HepG2 (cell line): ENCODE data around the gene HID1. TPM values are rescaled to one million over a fixed set of nuclear protein-coding genes. Genes with fewer than 3 reads are reported as not detected.

Experiments used
- DNMT3B ChIP-seq: conservative IDR thresholded peaks from 2 replicates; pipeline ENCODE4 v1.6.1; 2016; ENCODE audit warnings: missing biosample characterization, control low read depth
- ELF4 ChIP-seq: sonication (generic); formaldehyde crosslinking; IDR thresholded peaks from 2 replicates; pipeline ENCODE4 v1.5.0; 2020; ENCODE audit warnings: missing genetic modification reagents, mild to moderate bottlenecking, moderate library complexity, borderline replicate concordance
- GPN1 ChIP-seq: sonication (generic); formaldehyde crosslinking; IDR thresholded peaks from 2 replicates; pipeline ENCODE4 v1.5.1; 2020; ENCODE audit warnings: missing genetic modification reagents, borderline replicate concordance
- MEF2D ChIP-seq: sonication (generic); formaldehyde crosslinking; IDR thresholded peaks from 2 replicates; pipeline ENCODE4 v1.5.1; 2020; ENCODE audit warnings: mild to moderate bottlenecking, missing genetic modification reagents
- NR2C2 ChIP-seq: sonication (generic); formaldehyde crosslinking; IDR thresholded peaks from 2 replicates; pipeline ENCODE4 v1.4.0; 2020; ENCODE audit warnings: missing genetic modification reagents, mild to moderate bottlenecking, moderate library complexity, borderline replicate concordance
- PCBP1 ChIP-seq: fragments of 200-400 bp; formaldehyde crosslinking; IDR thresholded peaks from 2 replicates; pipeline ENCODE4 v1.6.1; 2017; ENCODE audit warnings: mild to moderate bottlenecking, low read depth, low read length, borderline replicate concordance
- POLR2A ChIP-seq, 2 experiments: IDR thresholded peaks; 2 replicates each; pipeline ENCODE4 v1.6.1; 2011; ENCODE audit warnings: low read depth in 2 of 2, low read length in 2 of 2, mild to moderate bottlenecking in 1 of 2, moderate library complexity in 1 of 2; ENCODE audit not compliant: insufficient read depth in 1 of 2
- RBM39 ChIP-seq: fragments of 200-400 bp; formaldehyde crosslinking; IDR thresholded peaks from one replicate; pipeline ENCODE4 v1.6.1; 2018; ENCODE audit warnings: antibody characterized with exemption, mild to moderate bottlenecking, low read depth, low read length; ENCODE audit not compliant: poor library complexity, severe bottlenecking
- RNF2 ChIP-seq: fragments of 450-650 bp; conservative IDR thresholded peaks from 2 replicates; pipeline ENCODE4 v1.6.1; 2016; ENCODE audit warnings: low read depth
- SAP130 ChIP-seq: IDR thresholded peaks from 2 replicates; pipeline ENCODE4 v1.6.1; 2016; ENCODE audit warnings: low read depth
- THYN1 ChIP-seq: sonication (generic); formaldehyde crosslinking; IDR thresholded peaks from 2 replicates; pipeline ENCODE4 v1.8.1; 2023; ENCODE audit warnings: low read depth, mild to moderate bottlenecking, moderate library complexity, missing genetic modification reagents, borderline replicate concordance
- TOE1 ChIP-seq: sonication (generic); formaldehyde crosslinking; IDR thresholded peaks from 2 replicates; pipeline ENCODE4 v1.4.0; 2020; ENCODE audit warnings: mild to moderate bottlenecking, missing genetic modification reagents
- ZNF234 ChIP-seq: sonication (generic); formaldehyde crosslinking; conservative IDR thresholded peaks from 2 replicates; pipeline ENCODE4 v1.5.1; 2020; ENCODE audit warnings: mild to moderate bottlenecking, missing genetic modification reagents
- ZNF335 ChIP-seq: sonication (generic); formaldehyde crosslinking; IDR thresholded peaks from 2 replicates; pipeline ENCODE4 v1.4.0; 2020; ENCODE audit warnings: missing genetic modification reagents
- polyA plus RNA-seq, 8 experiments: library from polyadenylated mRNA; depleted of rRNA in 3 of 8; stranded (reverse) in 7 of 8; unstranded in 1 of 8; fragments of >200 nt; fragmentation: Illumina TruSeq in 4 of 8; extraction: Trizol in 4 of 8; gene quantifications; 2 replicates each; pipeline versions ENCODE4 v1.2.1 to v1.2.3, GENCODE V29; 2011 to 2016; ENCODE audit warnings: low read depth in 4 of 8, missing spikeins in 1 of 8, mixed read lengths in 1 of 8; ENCODE audit not compliant: insufficient read depth in 1 of 8
- total RNA-seq, 5 experiments: library from RNA; depleted of rRNA; stranded (reverse); fragments of >200 nt; fragmentation: Illumina TruSeq; extraction: Trizol; gene quantifications; 2 replicates each; pipeline ENCODE4 v1.2.3, GENCODE V29; 2016; ENCODE audit warnings: low read depth in 1 of 5
- TF ChIP-seq, protein P1 (sequence below): sonication (generic); formaldehyde crosslinking; IDR thresholded peaks from 2 replicates; pipeline ENCODE4 v1.5.1; 2020; ENCODE audit warnings: missing genetic modification reagents, mild to moderate bottlenecking, borderline replicate concordance
- TF ChIP-seq, protein P2 (sequence below): sonication (generic); formaldehyde crosslinking; IDR thresholded peaks from 2 replicates; pipeline ENCODE4 v1.4.0; 2020; ENCODE audit warnings: missing genetic modification reagents, borderline replicate concordance
- TF ChIP-seq, protein P3 (sequence below): sonication (generic); formaldehyde crosslinking; IDR thresholded peaks from 2 replicates; pipeline ENCODE4 v1.4.0; 2020; ENCODE audit warnings: missing genetic modification reagents
- TF ChIP-seq, protein P4 (sequence below): sonication (generic); formaldehyde crosslinking; IDR thresholded peaks from 2 replicates; pipeline ENCODE4 v1.9.0; 2022; ENCODE audit warnings: low read depth, missing genetic modification reagents

The HID1 gene
- total and polyA plus RNA-seq, 2 of the 13 experiments (the other 11 are each of a cell fraction or from before 2014, with no cell fraction given) = 2.1 to 10.6 TPM

DNA sequence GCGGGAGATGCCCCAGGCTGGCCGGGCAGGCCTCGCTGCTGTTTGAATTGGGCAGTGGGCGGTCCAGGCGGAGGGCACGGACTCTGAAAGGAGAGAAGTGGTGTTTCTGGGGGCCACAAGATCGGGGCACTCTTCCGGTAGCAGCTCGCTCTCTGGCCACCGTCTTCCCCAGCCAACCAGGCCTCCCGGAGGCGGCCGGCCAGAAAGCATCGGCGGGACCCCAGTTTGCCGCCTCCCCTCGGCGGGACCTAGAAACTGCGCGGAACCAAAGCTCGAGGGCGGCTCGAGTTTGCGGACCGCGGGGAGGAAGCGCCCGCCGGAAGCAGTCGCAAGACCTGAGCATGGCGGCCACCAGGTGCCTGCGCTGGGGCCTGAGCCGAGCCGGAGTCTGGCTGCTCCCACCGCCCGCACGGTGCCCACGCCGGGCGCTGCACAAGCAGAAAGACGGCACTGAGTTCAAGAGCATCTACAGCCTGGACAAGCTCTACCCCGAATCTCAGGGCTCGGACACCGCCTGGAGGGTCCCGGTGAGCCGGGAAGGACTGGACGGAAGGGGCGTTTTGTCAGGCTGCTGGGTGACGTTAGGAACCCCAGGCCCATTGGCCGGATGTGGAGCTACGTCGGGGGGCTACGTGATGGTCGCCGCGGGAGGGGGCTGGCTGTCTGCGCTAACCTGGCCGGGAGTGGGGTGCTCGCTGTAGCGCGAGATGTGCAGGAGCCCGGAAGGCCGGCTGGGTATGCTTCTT, 40.0 kb upstream of the HID1 start, which contains the start of gene MRPL58 (continued):
- TF ChIP-seq SAP130 (peak; percentile 96), ELF4 (no peak), NR2C2 (peak; percentile 96), ZNF234 (CRISPR knock-in tag) (no peak; the same call in 1 of the 2 replicates), ZNF335 (peak; percentile 99), THYN1 (CRISPR knock-in tag) (no peak; the same call in 1 of the 2 replicates), TOE1 (CRISPR knock-in tag) (peak; percentile 95), RBM39 (peak; percentile 99), MEF2D (CRISPR knock-in tag) (peak; percentile 40; the same call in 1 of the 2 replicates), RNF2 (peak; percentile 67; the same call in 1 of the 2 replicates), PCBP1 (peak; percentile 94), POLR2A (IDR thresholded peaks at IDR 0.05; ENCODE audit: insufficient read depth in 1 of 2, low read depth in 2 of 2, low read length in 2 of 2) (peak; percentile 81 to 89; a peak in 3 of 4 replicates), GPN1 (peak; percentile 97), DNMT3B (CRISPR knock-in tag) (peak; percentile 93)
- TF ChIP-seq, protein P1, sequence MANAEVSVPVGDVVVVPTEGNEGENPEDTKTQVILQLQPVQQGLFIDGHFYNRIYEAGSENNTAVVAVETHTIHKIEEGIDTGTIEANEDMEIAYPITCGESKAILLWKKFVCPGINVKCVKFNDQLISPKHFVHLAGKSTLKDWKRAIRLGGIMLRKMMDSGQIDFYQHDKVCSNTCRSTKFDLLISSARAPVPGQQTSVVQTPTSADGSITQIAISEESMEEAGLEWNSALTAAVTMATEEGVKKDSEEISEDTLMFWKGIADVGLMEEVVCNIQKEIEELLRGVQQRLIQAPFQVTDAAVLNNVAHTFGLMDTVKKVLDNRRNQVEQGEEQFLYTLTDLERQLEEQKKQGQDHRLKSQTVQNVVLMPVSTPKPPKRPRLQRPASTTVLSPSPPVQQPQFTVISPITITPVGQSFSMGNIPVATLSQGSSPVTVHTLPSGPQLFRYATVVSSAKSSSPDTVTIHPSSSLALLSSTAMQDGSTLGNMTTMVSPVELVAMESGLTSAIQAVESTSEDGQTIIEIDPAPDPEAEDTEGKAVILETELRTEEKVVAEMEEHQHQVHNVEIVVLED = peak; percentile 97
- TF ChIP-seq, protein P2, sequence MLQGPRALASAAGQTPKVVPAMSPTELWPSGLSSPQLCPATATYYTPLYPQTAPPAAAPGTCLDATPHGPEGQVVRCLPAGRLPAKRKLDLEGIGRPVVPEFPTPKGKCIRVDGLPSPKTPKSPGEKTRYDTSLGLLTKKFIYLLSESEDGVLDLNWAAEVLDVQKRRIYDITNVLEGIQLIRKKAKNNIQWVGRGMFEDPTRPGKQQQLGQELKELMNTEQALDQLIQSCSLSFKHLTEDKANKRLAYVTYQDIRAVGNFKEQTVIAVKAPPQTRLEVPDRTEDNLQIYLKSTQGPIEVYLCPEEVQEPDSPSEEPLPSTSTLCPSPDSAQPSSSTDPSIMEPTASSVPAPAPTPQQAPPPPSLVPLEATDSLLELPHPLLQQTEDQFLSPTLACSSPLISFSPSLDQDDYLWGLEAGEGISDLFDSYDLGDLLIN (CRISPR knock-in tag) = peak; percentile 94; the same call in 1 of the 2 replicates
- TF ChIP-seq, protein P3, sequence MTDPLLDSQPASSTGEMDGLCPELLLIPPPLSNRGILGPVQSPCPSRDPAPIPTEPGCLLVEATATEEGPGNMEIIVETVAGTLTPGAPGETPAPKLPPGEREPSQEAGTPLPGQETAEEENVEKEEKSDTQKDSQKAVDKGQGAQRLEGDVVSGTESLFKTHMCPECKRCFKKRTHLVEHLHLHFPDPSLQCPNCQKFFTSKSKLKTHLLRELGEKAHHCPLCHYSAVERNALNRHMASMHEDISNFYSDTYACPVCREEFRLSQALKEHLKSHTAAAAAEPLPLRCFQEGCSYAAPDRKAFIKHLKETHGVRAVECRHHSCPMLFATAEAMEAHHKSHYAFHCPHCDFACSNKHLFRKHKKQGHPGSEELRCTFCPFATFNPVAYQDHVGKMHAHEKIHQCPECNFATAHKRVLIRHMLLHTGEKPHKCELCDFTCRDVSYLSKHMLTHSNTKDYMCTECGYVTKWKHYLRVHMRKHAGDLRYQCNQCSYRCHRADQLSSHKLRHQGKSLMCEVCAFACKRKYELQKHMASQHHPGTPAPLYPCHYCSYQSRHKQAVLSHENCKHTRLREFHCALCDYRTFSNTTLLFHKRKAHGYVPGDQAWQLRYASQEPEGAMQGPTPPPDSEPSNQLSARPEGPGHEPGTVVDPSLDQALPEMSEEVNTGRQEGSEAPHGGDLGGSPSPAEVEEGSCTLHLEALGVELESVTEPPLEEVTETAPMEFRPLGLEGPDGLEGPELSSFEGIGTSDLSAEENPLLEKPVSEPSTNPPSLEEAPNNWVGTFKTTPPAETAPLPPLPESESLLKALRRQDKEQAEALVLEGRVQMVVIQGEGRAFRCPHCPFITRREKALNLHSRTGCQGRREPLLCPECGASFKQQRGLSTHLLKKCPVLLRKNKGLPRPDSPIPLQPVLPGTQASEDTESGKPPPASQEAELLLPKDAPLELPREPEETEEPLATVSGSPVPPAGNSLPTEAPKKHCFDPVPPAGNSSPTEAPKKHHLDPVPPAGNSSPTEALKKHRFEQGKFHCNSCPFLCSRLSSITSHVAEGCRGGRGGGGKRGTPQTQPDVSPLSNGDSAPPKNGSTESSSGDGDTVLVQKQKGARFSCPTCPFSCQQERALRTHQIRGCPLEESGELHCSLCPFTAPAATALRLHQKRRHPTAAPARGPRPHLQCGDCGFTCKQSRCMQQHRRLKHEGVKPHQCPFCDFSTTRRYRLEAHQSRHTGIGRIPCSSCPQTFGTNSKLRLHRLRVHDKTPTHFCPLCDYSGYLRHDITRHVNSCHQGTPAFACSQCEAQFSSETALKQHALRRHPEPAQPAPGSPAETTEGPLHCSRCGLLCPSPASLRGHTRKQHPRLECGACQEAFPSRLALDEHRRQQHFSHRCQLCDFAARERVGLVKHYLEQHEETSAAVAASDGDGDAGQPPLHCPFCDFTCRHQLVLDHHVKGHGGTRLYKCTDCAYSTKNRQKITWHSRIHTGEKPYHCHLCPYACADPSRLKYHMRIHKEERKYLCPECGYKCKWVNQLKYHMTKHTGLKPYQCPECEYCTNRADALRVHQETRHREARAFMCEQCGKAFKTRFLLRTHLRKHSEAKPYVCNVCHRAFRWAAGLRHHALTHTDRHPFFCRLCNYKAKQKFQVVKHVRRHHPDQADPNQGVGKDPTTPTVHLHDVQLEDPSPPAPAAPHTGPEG (CRISPR knock-in tag) = peak; percentile 93; the same call in 1 of the 2 replicates
- TF ChIP-seq, protein P4, sequence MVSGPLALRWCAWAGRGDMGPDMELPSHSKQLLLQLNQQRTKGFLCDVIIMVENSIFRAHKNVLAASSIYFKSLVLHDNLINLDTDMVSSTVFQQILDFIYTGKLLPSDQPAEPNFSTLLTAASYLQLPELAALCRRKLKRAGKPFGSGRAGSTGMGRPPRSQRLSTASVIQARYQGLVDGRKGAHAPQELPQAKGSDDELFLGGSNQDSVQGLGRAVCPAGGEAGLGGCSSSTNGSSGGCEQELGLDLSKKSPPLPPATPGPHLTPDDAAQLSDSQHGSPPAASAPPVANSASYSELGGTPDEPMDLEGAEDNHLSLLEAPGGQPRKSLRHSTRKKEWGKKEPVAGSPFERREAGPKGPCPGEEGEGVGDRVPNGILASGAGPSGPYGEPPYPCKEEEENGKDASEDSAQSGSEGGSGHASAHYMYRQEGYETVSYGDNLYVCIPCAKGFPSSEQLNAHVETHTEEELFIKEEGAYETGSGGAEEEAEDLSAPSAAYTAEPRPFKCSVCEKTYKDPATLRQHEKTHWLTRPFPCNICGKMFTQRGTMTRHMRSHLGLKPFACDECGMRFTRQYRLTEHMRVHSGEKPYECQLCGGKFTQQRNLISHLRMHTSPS (CRISPR knock-in tag) = peak; percentile 73
